HG03139 (cell line): Measurements from ENCODE around the gene MT1A.
"Not testable (repeated sequence)": the region's sequence is repeated elsewhere in the genome, so short reads cannot be mapped to it uniquely, and the experiment has no call there.

Experiments used
- ATAC-seq: cut with Tn5 transposase; IDR thresholded peaks from one replicate; pipeline ENCODE4 v1.9.1; 2021; ENCODE audit not compliant: unreplicated experiment

The MT1A gene

DNA sequence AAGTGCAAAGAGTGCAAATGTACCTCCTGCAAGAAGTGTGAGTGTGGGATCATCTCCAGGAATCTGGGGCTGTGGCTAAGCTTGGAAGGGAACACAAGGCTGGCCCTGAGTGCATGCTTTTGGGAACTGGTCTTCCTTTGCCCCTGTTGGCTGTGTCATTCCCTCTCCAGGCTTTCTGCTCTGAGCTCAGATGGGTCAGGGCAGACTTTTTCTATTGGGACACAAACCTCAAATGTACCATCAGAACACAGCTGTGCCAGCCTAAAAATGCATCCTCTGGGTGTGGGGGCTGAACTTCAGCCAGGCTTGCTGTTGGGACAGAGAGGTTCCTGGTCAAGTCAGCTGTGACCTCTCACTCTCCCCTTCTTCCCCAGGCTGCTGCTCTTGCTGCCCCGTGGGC is 14.1 kb downstream of the MT1A start:
- no peak for ATAC-seq

DNA sequence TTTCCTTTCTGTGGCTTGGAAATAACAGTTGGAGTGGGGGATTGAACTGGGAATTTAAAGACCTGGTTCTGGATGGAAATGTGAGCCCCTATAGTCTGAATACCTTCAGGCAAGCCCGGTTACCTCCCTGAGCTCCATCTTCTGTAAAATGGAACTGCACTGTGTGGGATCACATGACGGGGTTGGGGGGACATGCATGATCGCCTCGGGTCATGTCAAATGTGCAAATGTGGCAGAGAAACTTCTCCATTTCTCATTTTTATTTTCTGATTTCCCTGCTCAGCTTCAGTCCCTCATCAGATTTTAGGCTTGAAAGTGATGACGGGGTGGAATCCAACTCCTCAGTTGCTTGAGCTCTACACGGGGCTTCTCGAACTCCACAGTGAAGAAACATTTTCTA is 14.8 kb downstream of the MT1A start:
- no peak for ATAC-seq

DNA sequence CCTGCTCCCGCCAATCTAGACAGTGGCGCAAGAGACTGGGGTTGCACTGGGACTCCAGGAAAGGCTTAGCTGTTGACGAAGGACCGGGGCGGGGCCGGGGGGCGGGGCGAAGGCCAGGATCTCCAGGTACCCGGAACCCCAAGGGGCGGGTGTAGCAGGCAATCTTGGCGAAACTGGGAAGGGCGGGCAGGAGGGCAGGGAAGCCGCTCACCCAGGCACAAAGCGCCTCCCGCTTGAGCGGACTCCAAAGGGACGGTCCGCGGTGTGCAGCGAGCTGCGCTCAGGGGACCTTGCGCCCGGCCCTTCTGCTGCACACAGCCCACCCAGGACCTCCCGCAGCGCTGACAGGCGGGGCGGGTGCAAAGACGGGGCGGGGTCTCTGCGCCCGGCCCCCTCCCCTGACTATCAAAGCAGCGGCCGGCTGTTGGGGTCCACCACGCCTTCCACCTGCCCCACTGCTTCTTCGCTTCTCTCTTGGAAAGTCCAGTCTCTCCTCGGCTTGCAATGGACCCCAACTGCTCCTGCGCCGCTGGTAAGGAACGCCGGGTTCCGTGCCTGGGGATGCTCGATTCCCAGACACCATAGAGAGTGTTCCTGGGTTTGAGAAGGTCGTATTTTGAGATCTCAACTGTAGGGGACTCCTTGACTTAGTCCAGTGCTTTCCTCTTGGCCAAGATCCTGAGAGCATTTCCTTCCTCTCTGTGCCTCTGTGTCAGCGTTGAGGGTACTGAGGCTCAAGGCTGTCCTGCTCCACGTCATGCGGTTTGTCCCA is 19.3 kb downstream of the MT1A start, which contains the start of gene MT1F:
MT1F (plus strand) TSS at position 405 of the 772 bp plus-strand sequence; CDS start at position 505, 100 bp downstream.
- ATAC-seq, result no peak

DNA sequence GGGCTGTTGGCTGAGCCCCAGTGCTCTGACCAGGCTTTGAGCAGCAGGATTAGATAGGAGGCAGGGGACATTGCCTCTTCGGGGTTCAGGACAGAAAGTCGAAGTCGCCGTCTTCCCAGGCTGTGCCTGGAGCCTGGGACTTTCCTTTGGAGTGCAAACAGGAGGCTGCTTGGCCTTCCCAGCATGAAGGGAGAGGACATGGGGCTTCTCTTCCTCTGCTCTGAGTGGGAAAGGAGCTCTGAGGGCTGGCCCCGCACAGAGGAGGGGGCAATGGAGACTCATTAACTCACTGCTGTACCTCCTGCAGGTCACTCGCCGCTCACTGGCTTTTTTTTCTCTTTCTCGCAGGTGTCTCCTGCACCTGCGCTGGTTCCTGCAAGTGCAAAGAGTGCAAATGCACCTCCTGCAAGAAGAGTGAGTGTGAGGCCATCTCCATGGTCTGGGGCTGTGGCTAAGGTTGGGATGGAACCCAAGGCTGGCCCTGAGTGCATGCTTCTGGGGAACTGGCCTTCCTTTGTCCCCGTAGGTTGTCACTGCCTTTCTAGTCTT is 19.9 kb downstream of the MT1A start:
- no peak for ATAC-seq

DNA sequence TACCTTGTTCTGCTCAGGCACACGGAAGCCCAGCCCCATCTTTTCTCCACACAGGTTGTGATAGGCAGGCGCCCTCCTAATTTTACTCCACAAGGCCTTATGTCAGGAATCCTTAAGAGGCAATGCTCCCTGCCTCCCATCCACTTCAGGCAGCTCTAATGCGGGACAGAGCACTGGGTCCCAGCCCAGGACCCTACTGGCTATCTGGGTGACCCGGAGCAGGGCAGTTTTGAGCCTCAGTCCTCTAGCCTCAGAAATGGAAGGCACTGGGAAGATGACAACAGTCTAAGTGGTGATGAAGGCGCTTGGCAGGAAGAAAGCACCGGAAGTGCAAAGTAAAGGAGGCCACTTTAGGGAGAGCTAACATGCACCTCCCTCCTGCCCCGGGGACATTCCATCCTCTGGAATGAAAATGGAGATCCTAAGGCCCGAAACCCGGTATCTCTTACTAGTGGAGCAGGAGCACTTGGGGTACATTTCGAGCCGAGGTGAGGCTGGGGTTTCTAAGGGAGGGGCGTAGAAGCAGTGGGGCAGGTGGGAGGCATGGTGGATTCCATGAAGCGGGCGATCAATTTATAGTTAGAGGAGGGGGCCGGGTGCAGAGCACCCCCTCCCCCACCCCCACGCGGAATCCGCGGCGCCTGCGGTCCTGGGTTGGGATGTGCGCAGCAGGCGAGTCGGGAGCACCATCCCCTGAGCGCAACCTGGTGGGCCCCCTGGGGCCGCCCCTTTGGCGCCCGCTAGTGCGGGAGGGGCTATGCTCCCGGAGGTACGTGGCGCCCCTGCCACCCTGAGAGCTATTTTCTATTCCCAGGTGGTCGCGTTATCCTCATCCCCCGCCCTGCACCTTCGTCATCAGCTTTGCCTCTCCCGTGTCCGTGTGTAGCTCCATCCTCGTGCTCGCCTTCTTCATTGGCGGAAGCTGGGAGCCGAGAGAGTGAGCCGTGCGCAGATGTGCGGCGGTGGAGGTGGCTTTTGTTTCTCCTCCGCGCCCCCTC is 24.2 kb downstream of the MT1A start:
- no peak for ATAC-seq

DNA sequence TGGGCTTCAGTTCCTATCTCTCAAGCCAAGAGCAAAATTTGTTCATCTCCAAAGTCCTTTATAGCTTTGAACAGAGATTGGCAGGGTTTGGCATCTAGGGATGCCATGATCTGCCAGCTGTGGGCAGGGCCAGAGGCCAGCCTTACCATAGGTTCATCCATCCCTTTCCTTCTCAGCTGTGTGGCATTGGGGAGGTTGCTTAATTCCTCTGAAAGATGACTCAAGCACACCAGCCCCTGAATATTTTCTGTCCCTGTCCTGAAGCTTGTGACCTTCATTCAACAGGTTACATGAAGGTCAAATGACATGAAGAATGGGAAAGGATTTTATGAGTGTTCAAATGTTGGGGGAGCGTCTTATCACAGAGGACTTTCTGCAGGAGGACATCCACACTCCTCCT is 26.0 kb downstream of the MT1A start:
- ATAC-seq, result no peak

DNA sequence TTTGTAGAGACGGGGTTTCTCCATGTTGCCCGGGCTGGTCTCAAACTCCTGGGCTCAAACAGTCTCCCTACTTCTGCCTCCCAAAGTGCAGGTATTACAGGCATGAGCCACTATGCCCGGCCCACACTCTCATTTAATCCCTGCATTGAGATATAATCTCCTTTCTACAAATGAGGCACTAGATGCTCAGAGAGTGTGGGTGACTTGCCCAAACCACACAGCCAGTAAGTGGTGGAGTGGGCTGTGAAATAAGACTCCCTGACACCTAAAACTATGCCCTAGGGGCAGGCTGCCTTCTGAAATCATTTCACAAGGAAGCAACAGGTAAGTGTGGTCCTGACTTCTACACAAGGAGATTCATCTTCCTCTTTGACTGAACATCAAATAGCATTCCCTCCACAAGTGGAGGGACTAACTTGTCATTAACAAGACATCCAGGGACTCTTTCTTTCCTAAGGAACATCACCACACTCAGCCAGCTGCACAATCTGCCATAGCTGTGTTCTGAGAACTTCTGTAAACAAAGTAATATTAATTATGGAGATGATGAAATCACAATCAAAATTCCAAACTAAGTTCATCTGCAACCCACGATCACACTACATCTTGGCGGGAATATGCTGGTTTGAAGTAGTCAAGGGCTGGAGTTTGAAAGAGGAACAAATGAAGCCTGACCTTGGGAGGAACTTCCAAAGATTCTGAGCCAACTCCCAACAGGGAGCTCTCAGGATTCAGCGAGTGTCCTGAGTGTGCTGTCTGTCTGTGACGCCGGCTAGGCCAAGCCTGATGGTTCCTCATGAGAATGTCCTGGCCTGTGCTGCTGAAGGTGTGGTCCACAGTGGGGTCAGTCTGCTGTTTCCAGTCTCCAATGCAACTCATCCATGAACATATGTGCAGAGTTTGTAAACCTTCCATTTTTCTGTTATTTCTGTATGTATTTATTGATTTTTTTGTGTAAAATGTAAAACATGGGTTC is 27.1 kb downstream of the MT1A start:
- not testable (repeated sequence) for ATAC-seq

DNA sequence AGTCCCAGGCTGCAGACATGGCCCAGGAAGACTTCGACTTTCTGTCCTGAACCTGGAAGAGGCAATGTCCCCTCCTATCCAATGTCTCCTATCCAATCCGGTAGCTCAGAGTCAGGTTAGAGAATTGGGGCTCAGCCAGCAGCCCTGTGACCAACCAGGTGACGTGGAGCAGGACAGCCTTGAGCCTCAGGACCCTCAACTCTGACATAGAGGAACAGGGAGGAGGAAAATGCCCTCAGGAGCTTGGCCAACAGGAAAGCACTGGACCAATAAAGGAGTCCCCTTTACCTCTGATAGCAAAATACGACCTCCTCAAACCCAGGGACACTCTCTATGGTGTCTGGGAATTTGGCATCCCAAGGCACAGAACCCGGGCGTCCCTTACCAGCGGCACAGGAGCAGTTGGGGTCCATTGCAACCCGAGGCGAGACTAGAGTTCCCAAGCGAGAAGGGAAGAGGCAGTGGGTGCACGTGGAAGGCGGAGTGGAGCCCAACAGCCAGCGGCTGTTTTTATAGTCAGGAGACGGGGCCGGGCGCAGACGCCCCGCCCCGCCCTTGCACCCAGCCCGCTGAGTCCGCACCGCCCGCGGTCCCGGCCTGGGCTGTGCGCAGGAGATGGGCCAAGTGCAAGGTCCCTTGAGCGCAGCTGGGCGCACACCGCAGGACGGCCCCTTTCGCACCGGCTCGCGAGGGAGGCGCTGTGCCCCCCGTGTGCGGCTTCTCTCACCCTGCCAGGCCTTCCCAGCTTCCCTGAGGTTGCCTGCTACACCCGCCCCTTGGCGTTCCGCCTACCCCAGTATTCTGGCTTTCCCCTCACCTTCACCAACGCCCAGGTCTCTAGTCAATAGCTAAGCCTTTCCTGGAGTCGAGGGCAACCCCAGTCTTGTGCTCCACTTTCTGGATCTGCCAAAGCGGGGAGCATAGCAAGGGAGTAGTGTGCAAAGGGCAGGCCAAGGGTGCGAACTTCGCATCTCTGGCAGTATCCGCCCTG is 29.4 kb downstream of the MT1A start, which contains the start of gene MT1G:
MT1G (minus strand) TSS at position 485 of the 991 bp plus-strand sequence; CDS start at position 413, 72 bp downstream.
- no peak for ATAC-seq

DNA sequence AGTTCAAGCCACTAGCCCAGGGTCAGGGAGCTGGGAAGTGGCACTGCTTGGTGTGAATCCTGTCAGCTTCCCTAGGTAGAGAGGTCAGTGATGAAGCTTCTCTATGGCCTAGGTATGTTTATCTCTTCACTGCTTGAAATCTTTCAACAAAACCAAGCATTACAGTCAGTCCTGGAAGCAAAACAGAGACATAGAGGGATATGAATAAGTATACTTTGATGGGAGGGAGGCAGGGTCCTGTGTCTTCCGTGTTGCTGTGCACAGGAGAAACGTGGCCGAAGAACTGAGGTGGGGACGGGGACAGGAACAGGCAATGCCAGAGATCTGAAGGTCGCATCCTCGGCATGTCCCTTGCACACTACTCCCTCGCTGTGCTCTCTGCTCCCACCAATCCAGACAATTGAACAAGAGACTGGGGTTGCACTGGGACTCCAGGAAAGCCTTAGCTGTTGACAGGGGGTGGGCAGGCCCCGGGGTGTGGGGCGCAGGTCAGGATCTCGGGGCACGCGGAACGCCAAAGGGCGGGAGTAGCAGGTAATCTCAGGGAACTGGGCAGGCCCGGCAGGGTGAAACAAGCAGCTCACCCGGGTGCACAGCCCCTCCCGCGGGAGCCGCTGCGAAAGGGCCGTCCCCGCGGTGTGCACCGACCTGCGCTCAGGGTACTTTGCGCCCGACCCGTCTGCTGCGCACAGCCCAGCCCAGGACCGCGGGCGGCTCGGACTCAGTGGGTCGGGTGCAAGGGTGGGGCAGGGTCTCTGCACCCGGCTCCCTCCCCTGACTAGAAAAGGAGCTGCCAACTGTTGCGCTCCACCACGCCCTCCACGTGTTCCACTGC is 30.8 kb downstream of the MT1A start, which contains the start of gene MT1H:
MT1H (plus strand) TSS at position 810 of the 835 bp plus-strand sequence. CDS start 71 bp downstream, outside the sequence.
- ATAC-seq, result no peak

DNA sequence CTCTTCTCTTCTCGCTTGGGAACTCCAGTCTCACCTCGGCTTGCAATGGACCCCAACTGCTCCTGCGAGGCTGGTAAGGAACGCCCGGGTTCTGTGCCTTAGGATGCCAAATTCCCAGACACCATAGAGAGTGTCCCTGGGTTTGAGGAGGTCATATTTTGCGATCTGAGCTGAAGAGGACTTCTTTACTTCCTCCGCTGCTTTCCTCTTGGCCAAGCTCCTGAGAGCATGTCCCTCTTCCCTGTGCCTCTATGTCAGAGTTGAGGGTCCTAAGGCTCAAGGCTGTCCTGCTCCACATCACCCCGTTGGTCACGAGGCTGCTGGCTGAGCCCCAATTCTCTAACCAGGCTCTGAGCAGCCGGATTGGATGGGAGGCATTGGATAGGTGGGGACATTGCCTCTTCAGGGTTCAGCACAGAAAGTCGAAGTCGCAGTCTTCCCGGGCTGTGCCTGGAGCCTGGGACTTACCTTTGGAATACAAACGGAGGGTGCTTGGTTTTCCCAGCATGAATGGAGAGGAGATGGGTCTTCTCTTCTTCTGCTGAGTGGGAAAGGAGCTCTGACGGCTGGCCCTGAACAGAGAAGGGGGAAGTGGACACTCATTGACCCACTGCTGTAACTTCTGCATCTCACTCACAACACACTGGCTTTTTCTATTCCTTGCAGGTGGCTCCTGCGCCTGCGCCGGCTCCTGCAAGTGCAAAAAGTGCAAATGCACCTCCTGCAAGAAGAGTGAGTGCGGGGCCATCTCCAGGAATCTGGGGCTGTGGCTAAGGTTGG is 31.6 kb downstream of the MT1A start:
- no peak for ATAC-seq

DNA sequence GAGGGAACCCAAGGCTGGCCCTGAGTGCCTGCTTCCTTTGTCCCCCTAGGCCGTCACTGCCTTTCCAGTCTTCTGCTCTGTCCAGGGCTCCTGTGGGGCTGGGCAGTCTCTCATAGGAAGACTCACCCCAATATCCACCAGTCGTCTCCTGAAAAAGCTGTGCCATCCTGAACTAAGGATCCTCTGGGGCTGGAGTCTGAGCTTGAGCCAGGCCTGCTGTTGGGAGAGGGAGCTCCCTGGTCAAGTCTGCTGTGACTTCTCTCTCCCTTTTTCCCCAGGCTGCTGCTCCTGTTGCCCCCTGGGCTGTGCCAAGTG is 32.1 kb downstream of the MT1A start:
- no peak for ATAC-seq

DNA sequence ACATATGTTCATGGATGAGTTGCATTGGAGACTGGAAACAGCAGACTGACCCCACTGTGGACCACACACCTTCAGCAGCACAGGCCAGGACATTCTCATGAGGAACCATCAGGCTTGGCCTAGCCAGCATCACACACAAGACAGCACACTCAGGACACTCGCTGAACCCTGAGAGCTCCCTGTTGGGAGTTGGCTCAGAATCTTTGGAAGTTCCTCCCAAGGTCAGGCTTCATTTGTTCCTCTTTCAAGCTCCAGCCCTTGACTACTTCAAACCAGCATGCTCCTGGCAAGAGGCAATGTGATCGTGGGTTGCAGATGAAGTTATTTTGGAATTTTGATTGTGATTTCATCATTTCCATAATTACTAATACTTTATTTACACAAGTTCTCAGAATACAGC is 33.2 kb downstream of the MT1A start:
- not testable (repeated sequence) for ATAC-seq

DNA sequence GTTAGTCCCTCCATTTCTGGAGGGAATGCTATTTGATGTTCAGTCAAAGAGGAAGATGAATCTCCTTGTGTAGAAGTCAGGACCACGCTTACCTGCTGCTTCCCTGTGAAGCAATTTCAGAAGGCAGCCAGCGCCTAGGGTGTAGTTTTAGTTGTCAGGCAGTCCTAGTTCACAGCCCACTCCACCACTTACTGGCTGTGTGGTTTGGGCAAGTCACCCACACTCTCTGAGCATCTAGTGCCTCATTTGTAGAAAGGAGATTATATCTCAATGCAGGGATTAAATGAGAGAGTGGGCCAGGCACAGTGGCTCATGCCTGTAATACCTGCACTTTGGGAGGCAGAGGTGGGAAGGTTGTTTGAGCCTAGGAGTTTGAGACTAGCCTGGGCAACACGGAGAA is 33.7 kb downstream of the MT1A start:
- ATAC-seq, result not testable (repeated sequence)

DNA sequence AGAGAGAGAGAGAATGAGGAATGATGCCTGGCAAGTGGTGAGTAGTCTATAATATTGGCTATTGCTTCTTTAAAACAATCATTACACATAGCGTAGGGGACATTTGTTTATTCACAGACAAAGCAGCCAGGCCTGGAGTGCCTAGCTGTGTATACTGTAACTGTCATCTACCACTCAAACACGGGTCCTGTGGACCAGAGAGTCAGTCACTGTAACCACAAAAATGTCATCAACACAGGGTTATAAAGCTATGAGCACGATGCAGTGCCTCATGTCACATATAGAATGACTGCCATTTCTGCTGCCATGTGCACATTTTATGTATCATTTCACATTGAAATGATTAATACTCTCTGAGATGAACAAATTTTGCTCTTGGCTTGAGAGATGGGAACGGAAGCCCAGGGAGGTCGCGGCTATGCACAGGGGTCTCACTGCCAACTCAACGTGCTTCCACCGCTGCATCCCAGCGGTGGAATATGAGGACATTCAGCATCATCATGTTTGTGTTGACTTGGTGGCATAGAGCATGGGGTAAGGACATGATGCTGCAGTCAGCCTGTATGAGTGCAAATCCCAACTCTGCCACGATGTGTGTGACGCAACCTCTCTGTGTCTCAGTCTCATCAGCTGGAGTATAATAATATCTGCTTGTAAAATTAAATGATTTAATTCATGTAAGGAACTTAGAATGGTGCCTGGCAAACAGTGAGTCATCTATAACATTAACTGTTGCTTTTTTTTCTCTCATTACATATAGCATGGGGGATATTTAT is 34.5 kb downstream of the MT1A start:
- ATAC-seq, result no peak

DNA sequence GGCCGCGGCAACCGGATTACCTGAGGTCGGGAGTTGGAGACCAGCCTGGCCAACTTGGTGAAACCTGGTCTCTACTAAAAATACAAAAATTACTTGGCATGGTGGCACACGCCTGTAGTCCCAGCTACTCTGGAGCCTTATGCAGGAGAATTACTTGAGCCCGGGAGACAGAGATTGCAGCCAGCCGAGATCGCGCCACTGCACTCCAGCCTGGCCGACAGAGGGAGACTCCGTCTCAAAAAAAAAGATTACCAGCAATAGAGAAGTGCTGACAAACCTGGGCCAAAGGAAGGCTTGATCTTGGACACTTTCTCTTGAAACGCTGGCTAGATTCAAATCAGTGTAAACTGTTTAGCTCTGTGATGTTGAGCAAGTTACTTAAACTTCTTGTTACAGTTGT is 35.5 kb downstream of the MT1A start:
- no peak for ATAC-seq

DNA sequence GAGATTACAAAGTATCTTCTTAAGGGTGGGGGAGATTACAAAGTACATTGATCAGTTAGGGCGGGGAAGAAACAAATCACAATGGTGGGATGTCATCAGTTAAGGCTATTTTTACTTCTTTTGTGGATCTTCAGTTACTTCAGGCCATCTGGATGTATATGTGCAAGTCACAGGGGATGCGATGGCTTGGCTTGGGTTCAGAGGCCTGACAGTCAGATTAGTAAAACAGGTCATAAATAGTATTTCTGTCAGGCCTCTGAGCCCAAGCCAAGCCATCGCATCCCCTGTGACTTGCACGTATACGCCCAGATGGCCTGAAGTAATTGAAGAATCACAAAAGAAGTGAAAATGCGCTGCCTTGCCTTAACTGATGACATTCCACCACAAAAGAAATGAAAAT is 36.1 kb downstream of the MT1A start:
- ATAC-seq, result not testable (repeated sequence)
